Heart left ventricle (tissue), 13 donors: ENCODE results near the gene NUDT4B.
"Not testable (repeated sequence)": the region's sequence is repeated elsewhere in the genome, so short reads cannot be mapped to it uniquely, and the experiment has no call there.

ENCODE experiments used
- POLR2A ChIP-seq, 2 donors: fragments of 450-650 bp; IDR thresholded peaks; one replicate each; pipeline ENCODE4 v1.6.1; 2017; ENCODE audit warnings: antibody characterized with exemption in 2 of 2, mild to moderate bottlenecking in 2 of 2, moderate library complexity in 2 of 2
- TF ChIP-seq, protein P1 (sequence below), 12 donors: fragments of 200-600 bp; sonication (generic) in 4 of 12; IDR thresholded peaks; one replicate each; pipeline versions ENCODE4 v1.5.0 to v1.8.0; 2018 to 2022; ENCODE audit warnings: antibody characterized with exemption in 12 of 12, mild to moderate bottlenecking in 5 of 12
- donor health status: ischemic (EF 13 %, LVEDD 7.1; RV severe dilation, severe dysfunction).
- donor health status: DM: no; HTN: yes; CAD: no.
- donor health status: DM: no; HTN: no; CAD: no.
- donor health status: ischemic (EF 25% LVEDD 6.9; RV normal size, moderate dysfunction).
- donor health status: ischemic (EF 25% LVEDD 5.7; RV mildly dilated, moderate dysfunction).
- donor health status: ischemic (EF 35%, LVEDD 5.7; RV mildly dilated, moderate dysfunction).
- donor health status: nonischemic (EF 11% LVEDD 7.7; RV severe dilation, severe dysfunction).
- donor health status: DM: yes; HTN: yes; CAD: no.
- donor health status: PGD.
- donor health status: ischemic (EF 29% LVEDD 5.4; RV normal size, mild dysfunction).
- donor health status: nonischemic (EF 23%, LVEDD 6.1; RV moderate dilation, normal function).

DNA sequence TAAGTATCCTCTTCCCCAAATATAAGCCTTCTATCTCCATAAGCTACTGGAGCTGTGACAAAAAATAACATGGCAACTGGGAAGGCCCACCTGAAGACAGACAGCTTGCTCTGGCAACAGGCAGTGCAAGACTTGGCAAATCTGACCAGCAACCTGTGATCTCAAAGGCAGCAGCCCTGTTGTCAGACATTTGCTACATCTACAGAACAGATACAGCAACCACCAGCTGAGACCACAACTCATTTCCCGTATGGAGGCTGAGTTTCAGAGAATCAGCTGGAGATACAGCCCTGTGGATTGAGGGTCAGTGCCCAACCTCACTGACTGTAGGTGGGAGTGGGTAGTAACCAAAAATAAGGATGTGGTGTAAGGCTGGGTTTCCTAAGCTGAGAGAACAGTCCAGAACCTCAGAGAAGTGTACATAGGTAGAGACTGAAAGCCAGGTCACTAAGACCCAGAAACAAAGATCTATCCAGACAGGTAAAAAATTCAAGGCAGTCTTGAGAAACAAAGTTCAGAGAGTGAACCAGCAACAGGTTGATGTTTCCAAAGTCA, 31.5 kb upstream of the NUDT4B start:
- TF ChIP-seq POLR2A (IDR thresholded peaks at IDR 0.05), result not testable (repeated sequence)
- TF ChIP-seq, protein P1, sequence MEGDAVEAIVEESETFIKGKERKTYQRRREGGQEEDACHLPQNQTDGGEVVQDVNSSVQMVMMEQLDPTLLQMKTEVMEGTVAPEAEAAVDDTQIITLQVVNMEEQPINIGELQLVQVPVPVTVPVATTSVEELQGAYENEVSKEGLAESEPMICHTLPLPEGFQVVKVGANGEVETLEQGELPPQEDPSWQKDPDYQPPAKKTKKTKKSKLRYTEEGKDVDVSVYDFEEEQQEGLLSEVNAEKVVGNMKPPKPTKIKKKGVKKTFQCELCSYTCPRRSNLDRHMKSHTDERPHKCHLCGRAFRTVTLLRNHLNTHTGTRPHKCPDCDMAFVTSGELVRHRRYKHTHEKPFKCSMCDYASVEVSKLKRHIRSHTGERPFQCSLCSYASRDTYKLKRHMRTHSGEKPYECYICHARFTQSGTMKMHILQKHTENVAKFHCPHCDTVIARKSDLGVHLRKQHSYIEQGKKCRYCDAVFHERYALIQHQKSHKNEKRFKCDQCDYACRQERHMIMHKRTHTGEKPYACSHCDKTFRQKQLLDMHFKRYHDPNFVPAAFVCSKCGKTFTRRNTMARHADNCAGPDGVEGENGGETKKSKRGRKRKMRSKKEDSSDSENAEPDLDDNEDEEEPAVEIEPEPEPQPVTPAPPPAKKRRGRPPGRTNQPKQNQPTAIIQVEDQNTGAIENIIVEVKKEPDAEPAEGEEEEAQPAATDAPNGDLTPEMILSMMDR (IDR thresholded peaks at IDR 0.05), result not testable (repeated sequence)
